HEK293T (cell line): ENCODE data around the gene CYP26A1.

Experiments
- ARNT ChIP-seq: fragments of 450-650 bp; IDR thresholded peaks from 2 replicates; pipeline ENCODE4 v1.6.1; 2017; ENCODE audit warnings: mild to moderate bottlenecking
- ELF4 ChIP-seq: fragments of 450-650 bp; IDR thresholded peaks from 2 replicates; pipeline ENCODE4 v1.6.1; 2017; ENCODE audit warnings: antibody characterized with exemption
- SP1 ChIP-seq: fragments of 450-650 bp; IDR thresholded peaks from 2 replicates; pipeline ENCODE4 v1.6.1; 2017

GRCh38 chr10:93074597-93075368, 1.1 kb downstream of the CYP26A1 start:
- TF ChIP-seq SP1 = no peak
- TF ChIP-seq ARNT = no peak
- no peak for TF ChIP-seq ELF4
